ENCODE results near the gene DUSP1. TPM values are rescaled to one million over a fixed set of nuclear protein-coding genes. Genes with fewer than 3 reads are reported as not detected.

The DUSP1 gene
- total RNA-seq, 2 experiments from 2014 or later: 761 to 768 TPM

DNA sequence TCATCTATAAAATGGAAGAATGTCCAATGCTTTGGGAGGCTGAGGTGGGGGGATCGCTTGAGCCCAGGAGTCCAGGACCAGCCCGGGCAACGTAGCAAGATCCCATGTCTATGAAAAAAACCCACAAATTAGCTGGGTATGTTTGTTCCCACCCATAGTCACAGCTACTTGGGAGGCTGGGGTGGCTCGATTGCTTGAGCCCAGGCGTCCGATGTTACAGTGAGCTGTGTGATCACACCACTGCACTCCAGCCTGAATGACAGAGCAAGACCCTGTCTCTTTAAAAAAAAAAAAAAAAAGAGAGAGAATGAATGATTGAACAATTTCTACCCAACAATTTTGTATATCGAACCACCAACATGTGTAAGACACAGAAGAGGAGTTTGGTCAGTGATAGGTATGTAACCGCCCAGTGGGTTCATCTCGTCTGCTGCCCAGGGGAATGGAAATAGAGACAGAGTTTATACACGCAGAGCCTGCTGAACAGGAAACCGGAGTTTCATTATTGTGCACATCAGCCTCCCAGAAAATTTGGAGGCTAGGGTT lies 36.8 kb upstream of the DUSP1 start:
- Histone ChIP-seq H3K4me3 (ENCODE audit: low read length) (peak overlapping the region; percentile 42), H3K27ac (ENCODE audit: low read depth in 1 of 2, low read length in 2 of 2) (peak overlapping the region in 1 of 2 donors; percentile 19), H3K4me1 (ENCODE audit: insufficient read depth, low read length) (peaks cover 14% of the 10 kb centered on the region), H3K27me3 (ENCODE audit: control insufficient read depth in 1 of 2, insufficient read depth in 2 of 2, low read length in 2 of 2) (no peaks in the 10 kb centered on the region), H3K9me3 (ENCODE audit: control insufficient read depth in 1 of 2, insufficient read depth in 1 of 2, low read length in 2 of 2) (no peaks in the 10 kb centered on the region), H3K36me3 (ENCODE audit: insufficient read depth, low read length) (no peaks in the 10 kb centered on the region)
- H3K27me3 Mint-ChIP-seq: no peaks in the 10 kb centered on the region
- TF ChIP-seq, protein P1, sequence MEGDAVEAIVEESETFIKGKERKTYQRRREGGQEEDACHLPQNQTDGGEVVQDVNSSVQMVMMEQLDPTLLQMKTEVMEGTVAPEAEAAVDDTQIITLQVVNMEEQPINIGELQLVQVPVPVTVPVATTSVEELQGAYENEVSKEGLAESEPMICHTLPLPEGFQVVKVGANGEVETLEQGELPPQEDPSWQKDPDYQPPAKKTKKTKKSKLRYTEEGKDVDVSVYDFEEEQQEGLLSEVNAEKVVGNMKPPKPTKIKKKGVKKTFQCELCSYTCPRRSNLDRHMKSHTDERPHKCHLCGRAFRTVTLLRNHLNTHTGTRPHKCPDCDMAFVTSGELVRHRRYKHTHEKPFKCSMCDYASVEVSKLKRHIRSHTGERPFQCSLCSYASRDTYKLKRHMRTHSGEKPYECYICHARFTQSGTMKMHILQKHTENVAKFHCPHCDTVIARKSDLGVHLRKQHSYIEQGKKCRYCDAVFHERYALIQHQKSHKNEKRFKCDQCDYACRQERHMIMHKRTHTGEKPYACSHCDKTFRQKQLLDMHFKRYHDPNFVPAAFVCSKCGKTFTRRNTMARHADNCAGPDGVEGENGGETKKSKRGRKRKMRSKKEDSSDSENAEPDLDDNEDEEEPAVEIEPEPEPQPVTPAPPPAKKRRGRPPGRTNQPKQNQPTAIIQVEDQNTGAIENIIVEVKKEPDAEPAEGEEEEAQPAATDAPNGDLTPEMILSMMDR (IDR thresholded peaks at IDR 0.05): no peak
- intact Hi-C loops (cut with DNase I, micrococcal nuclease): loop anchor here in 1 of 2 experiments (5.0 kb wide), 1 partner anchor 36 kb away; the partner anchor contains the start of gene DUSP1
- H3K27ac Mint-ChIP-seq: peak overlapping the region; percentile 84
- ChIA-PET POLR2A (interaction anchor here (1.0 to 2.6 kb wide), 5 partner anchors 10 to 43 kb away, joined by 3 to 41 read pairs (median 8); partner anchors contain the start of gene DUSP1), CTCF (interaction anchor here (1.2 to 1.5 kb wide), 2 partner anchors 36 to 151 kb away, joined by 5 read pairs; partner anchors contain the start of gene RPL26L1)
- H3K36me3 Mint-ChIP-seq (ENCODE audit: low read depth): no peaks in the 10 kb centered on the region
- H3K4me1 Mint-ChIP-seq (ENCODE audit: low read depth): peaks cover 12% of the 10 kb centered on the region
- H3K4me3 Mint-ChIP-seq: peak overlapping the region; percentile 76
- ATAC-seq (ENCODE audit: poor library complexity) (no peak), DNase-seq (no peak)
- H3K9me3 Mint-ChIP-seq: no peaks in the 10 kb centered on the region

DNA sequence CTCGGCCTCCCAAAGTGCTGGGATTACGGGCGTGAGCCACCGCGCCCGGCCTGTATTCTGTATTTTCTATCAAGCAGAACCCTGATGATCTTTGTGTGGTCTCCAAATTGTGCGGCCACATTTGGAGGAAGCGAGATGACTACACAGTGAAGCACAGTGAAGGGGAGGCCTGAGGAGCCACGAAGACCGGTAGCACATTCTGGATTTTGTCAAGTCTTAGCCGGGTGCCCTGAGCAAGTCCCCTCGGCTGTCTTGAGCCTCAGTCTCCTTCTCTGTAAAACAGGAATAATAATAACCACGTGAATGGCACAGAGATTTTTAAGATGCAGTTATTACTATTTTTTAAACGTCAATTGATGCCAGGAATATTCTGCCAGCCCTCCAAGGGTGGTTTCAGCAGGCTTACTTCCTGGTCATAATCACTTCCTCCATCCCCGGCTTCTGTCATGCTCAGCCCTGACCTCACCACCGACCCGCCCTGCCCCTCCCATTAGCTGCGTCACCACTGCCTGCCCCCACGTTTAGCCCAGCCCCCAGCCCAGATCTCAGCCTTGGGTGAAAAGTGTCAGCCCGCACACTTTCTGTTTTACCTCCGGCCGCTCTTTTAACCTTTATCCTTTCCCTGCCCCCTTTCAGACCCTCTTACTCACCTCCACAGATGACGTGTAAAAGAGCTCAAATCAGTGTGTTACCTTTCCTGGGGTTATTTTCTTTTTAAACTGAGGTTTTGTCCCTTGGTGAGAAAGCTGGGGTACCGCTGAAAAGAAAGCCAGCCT lies 36.1 kb upstream of the DUSP1 start:
- no peaks in the 10 kb centered on the region for H3K36me3 ChIP-seq (ENCODE audit: insufficient read depth, low read length)
- Mint-ChIP-seq H3K4me1 (ENCODE audit: low read depth) (peaks cover 12% of the 10 kb centered on the region), H3K9me3 (no peaks in the 10 kb centered on the region), H3K4me3 (peak overlapping the region; percentile 76), H3K36me3 (ENCODE audit: low read depth) (no peaks in the 10 kb centered on the region), H3K27me3 (no peaks in the 10 kb centered on the region), H3K27ac (peak overlapping the region; percentile 84)
- ChIA-PET POLR2A (interaction anchor here (1.0 to 2.6 kb wide), 5 partner anchors 9 to 42 kb away, joined by 3 to 41 read pairs (median 8); partner anchors contain the start of gene DUSP1), CTCF (interaction anchor here (1.2 to 1.5 kb wide), 2 partner anchors 35 to 152 kb away, joined by 5 read pairs; partner anchors contain the start of gene RPL26L1)
- peaks cover 14% of the 10 kb centered on the region for H3K4me1 ChIP-seq (ENCODE audit: insufficient read depth, low read length)
- H3K9me3 ChIP-seq (ENCODE audit: control insufficient read depth in 1 of 2, insufficient read depth in 1 of 2, low read length in 2 of 2): no peaks in the 10 kb centered on the region
- no peaks in the 10 kb centered on the region for H3K27me3 ChIP-seq (ENCODE audit: control insufficient read depth in 1 of 2, insufficient read depth in 2 of 2, low read length in 2 of 2)
- peak overlapping the region in 1 of 2 donors; percentile 43 for H3K27ac ChIP-seq (ENCODE audit: low read depth in 1 of 2, low read length in 2 of 2)
- intact Hi-C loops (cut with DNase I, micrococcal nuclease): loop anchor here in 1 of 2 experiments (5.0 kb wide), 1 partner anchor 35 kb away; the partner anchor contains the start of gene DUSP1
- TF ChIP-seq, protein P1 (IDR thresholded peaks at IDR 0.05): no peak
- peak; percentile 96 for ATAC-seq (ENCODE audit: poor library complexity)
- peak; percentile 56 to 96 (median 74) for DNase-seq
- peak overlapping the region; percentile 42 for H3K4me3 ChIP-seq (ENCODE audit: low read length)

DNA sequence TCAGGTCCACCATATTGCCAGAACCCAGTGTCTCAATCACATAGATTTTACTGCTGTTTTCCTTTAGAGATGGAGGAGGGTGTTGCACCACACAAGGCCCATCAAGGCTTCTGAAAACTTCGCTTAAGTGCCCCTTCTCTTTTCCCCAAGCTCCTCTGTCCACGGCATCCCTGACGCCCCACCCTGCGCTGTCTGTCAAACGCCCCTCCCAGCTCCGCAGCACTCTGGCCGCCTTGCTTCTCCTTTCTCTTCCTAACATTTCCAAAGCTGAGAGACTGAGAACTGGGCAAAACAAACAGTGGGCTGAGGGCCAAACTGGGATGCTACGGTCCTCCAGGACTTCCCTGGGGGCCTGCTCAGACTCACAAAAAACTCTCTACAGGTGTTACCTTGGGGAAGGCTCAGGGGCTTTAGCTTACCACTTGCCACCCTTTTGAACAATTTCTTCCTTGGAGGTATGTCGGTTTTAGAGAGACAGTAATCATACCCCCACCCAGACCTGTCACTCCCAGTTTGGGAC lies 34.8 kb upstream of the DUSP1 start:
- H3K4me1 ChIP-seq (ENCODE audit: insufficient read depth, low read length): peaks cover 14% of the 10 kb centered on the region
- H3K4me3 ChIP-seq (ENCODE audit: low read length): no peak overlapping the region
- DNase-seq (no peak), ATAC-seq (ENCODE audit: poor library complexity) (no peak)
- no peaks in the 10 kb centered on the region for H3K27me3 ChIP-seq (ENCODE audit: control insufficient read depth in 1 of 2, insufficient read depth in 2 of 2, low read length in 2 of 2)
- TF ChIP-seq, protein P1 (IDR thresholded peaks at IDR 0.05): no peak
- H3K36me3 Mint-ChIP-seq (ENCODE audit: low read depth): no peaks in the 10 kb centered on the region
- H3K4me1 Mint-ChIP-seq (ENCODE audit: low read depth): peaks cover 12% of the 10 kb centered on the region
- H3K36me3 ChIP-seq (ENCODE audit: insufficient read depth, low read length): no peaks in the 10 kb centered on the region
- POLR2A ChIA-PET: interaction anchor here (1.0 to 2.6 kb wide), 3 partner anchors 28 to 41 kb away, joined by 7 to 41 read pairs (median 8); partner anchors contain the start of gene DUSP1
- H3K4me3 Mint-ChIP-seq: no peak overlapping the region
- H3K27ac ChIP-seq (ENCODE audit: low read depth in 1 of 2, low read length in 2 of 2): no peak overlapping the region
- H3K27me3 Mint-ChIP-seq: no peaks in the 10 kb centered on the region
- peak overlapping the region; percentile 42 for H3K27ac Mint-ChIP-seq
- no peaks in the 10 kb centered on the region for H3K9me3 ChIP-seq (ENCODE audit: control insufficient read depth in 1 of 2, insufficient read depth in 1 of 2, low read length in 2 of 2)
- intact Hi-C loops (cut with DNase I, micrococcal nuclease): loop anchor here in 1 of 2 experiments (5.0 kb wide), 1 partner anchor 33 kb away; the partner anchor contains the start of gene DUSP1
- H3K9me3 Mint-ChIP-seq: no peaks in the 10 kb centered on the region
- CTCF ChIA-PET: interaction anchor here (1.6 kb wide), 1 partner anchor 33 kb away, joined by 4 read pairs; no protein-coding TSS in a partner anchor

Measured in CD4-positive, alpha-beta T cell (primary cell).